Measurements from ENCODE around the gene NPHP3.

The NPHP3 gene

GRCh38 chr3:132635052-132635451 is 87.2 kb downstream of the NPHP3 start:
- Histone ChIP-seq H3K9me3 (no peaks in the 10 kb centered on the region), H3K4me3 (ENCODE audit: low read depth, low read length) (no peak overlapping the region), H3K4me1 (peaks cover 4% of the 10 kb centered on the region; the same call in 1 of the 2 replicates), H3K36me3 (no peaks in the 10 kb centered on the region), H3K27me3 (no peaks in the 10 kb centered on the region)
- no peak for DNase-seq
- TF ChIP-seq, protein P1, sequence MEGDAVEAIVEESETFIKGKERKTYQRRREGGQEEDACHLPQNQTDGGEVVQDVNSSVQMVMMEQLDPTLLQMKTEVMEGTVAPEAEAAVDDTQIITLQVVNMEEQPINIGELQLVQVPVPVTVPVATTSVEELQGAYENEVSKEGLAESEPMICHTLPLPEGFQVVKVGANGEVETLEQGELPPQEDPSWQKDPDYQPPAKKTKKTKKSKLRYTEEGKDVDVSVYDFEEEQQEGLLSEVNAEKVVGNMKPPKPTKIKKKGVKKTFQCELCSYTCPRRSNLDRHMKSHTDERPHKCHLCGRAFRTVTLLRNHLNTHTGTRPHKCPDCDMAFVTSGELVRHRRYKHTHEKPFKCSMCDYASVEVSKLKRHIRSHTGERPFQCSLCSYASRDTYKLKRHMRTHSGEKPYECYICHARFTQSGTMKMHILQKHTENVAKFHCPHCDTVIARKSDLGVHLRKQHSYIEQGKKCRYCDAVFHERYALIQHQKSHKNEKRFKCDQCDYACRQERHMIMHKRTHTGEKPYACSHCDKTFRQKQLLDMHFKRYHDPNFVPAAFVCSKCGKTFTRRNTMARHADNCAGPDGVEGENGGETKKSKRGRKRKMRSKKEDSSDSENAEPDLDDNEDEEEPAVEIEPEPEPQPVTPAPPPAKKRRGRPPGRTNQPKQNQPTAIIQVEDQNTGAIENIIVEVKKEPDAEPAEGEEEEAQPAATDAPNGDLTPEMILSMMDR (IDR thresholded peaks at IDR 0.05; ENCODE audit: low read depth, low read length), result no peak

Measured in BE2C (cell line).